ENCODE measurements around the gene PRSS23. TPM values are rescaled to one million over a fixed set of nuclear protein-coding genes. Genes with fewer than 3 reads are reported as not detected.

The PRSS23 gene
- total RNA-seq, 2 donors from 2014 or later: 0.95 to 3.4 TPM

Other genes with a start within 250 kb of the PRSS23 start
- 1 to 10 TPM; 2.5 to 4.8 TPM for gene ME3, start 127.9 kb upstream of the PRSS23 start, total RNA-seq
- under 1 TPM; 0.08 to 0.17 TPM for gene FZD4, start 154.9 kb downstream of the PRSS23 start, total RNA-seq
- 10 to 100 TPM; 23.0 to 40.3 TPM for gene TMEM135, start 237.4 kb downstream of the PRSS23 start, total RNA-seq